ENCODE data around the gene SERPINA3. TPM values are rescaled to one million over a fixed set of nuclear protein-coding genes. Genes with fewer than 3 reads are reported as not detected.

SERPINA3 gene
- total and polyA plus RNA-seq, 2 experiments from 2014 or later = 0.75 to 1.1 TPM

- in situ Hi-C loops (cut with MboI) = no loop called here
Observed at GRCh38 chr14:94673071-94673470, 60.9 kb downstream of the SERPINA3 start.

More at GRCh38 chr14:94673071-94673470, 60.9 kb downstream of the SERPINA3 start:
- H2AFZ ChIP-seq = no peak overlapping the region
- no peaks in the 10 kb centered on the region for H3K36me3 ChIP-seq (ENCODE audit: low read depth)
- 80 to 85% methylated on average over 7 of the region's 7 CpGs for WGBS, 2 experiments (ENCODE audit: low coverage in 1 of 2, low lambda C conversion rate in 2 of 2, missing lambda C conversion rate in 2 of 2)
- TF ChIP-seq EZH2phosphoT487 (IDR thresholded peaks at IDR 0.05; ENCODE audit: insufficient read depth, low read depth) (no peak), EZH2 (IDR thresholded peaks at IDR 0.05; ENCODE audit: insufficient read depth, poor library complexity, severe bottlenecking) (no peak)
- H3K9ac ChIP-seq = no peak overlapping the region
- H3K4me3 ChIP-seq = no peak overlapping the region
- no peaks in the 10 kb centered on the region for H3F3A ChIP-seq (ENCODE audit: insufficient read depth)
- no peaks in the 10 kb centered on the region for H3K9me3 ChIP-seq (ENCODE audit: low read depth)
- DNase-seq = no peak
- no peak overlapping the region for H3K27ac ChIP-seq
- no peaks in the 10 kb centered on the region for H3K9me2 ChIP-seq (ENCODE audit: insufficient read depth)
- no peaks in the 10 kb centered on the region for H3K27me3 ChIP-seq (replicated peaks; ENCODE audit: insufficient read depth)
- H3K79me2 ChIP-seq (ENCODE audit: insufficient read depth) = no peaks in the 10 kb centered on the region
- H3K4me1 ChIP-seq (ENCODE audit: insufficient read depth) = no peaks in the 10 kb centered on the region; the same call in 1 of the 2 replicates
- H4K20me1 ChIP-seq (ENCODE audit: insufficient read depth) = no peaks in the 10 kb centered on the region
- H3K4me2 ChIP-seq (ENCODE audit: unreplicated experiment) = no peak overlapping the region

Other genes with a start within 250 kb of the SERPINA3 start
- gene SERPINA2, start 245.7 kb upstream of the SERPINA3 start, total RNA-seq (2014; rRNA removed; shearing (Covaris generic)) = not detected in 2 replicates
- not detected in 2 replicates for gene SERPINA2, start 245.7 kb upstream of the SERPINA3 start, polyA plus RNA-seq (2016; fragmentation: Nextera tagmentation; extraction: Ambion mirVana)
- gene SERPINA1, start 223.8 kb upstream of the SERPINA3 start, total RNA-seq (2014; rRNA removed; shearing (Covaris generic)) = 0.65 TPM in 1 of 2 replicates, not detected in the other
- gene SERPINA1, start 223.8 kb upstream of the SERPINA3 start, polyA plus RNA-seq (2016; fragmentation: Nextera tagmentation; extraction: Ambion mirVana) = 0.16 and 0.96 TPM in 2 replicates
- gene SERPINA11, start 159.6 kb upstream of the SERPINA3 start, total RNA-seq (2014; rRNA removed; shearing (Covaris generic)) = not detected in 2 replicates
- not detected in 2 replicates for gene SERPINA11, start 159.6 kb upstream of the SERPINA3 start, polyA plus RNA-seq (2016; fragmentation: Nextera tagmentation; extraction: Ambion mirVana)
- gene SERPINA9, start 136.2 kb upstream of the SERPINA3 start, total RNA-seq (2014; rRNA removed; shearing (Covaris generic)) = not detected in 2 replicates
- gene SERPINA9, start 136.2 kb upstream of the SERPINA3 start, polyA plus RNA-seq (2016; fragmentation: Nextera tagmentation; extraction: Ambion mirVana) = 0.14 and 0.31 TPM in 2 replicates
- gene SERPINA12, start 102.9 kb upstream of the SERPINA3 start, total RNA-seq (2014; rRNA removed; shearing (Covaris generic)) = not detected in 2 replicates
- not detected in 2 replicates for gene SERPINA12, start 102.9 kb upstream of the SERPINA3 start, polyA plus RNA-seq (2016; fragmentation: Nextera tagmentation; extraction: Ambion mirVana)
- gene SERPINA4, start 50.9 kb upstream of the SERPINA3 start, total RNA-seq (2014; rRNA removed; shearing (Covaris generic)) = not detected in 2 replicates
- not detected in 2 replicates for gene SERPINA4, start 50.9 kb upstream of the SERPINA3 start, polyA plus RNA-seq (2016; fragmentation: Nextera tagmentation; extraction: Ambion mirVana)
- not detected in 2 replicates for gene SERPINA5, start 31.0 kb upstream of the SERPINA3 start, total RNA-seq (2014; rRNA removed; shearing (Covaris generic))
- gene SERPINA5, start 31.0 kb upstream of the SERPINA3 start, polyA plus RNA-seq (2016; fragmentation: Nextera tagmentation; extraction: Ambion mirVana) = not detected in 2 replicates
- gene GSC, start 157.7 kb downstream of the SERPINA3 start, total RNA-seq (2014; rRNA removed; shearing (Covaris generic)) = 1.1 and 2.3 TPM in 2 replicates
- 1.3 and 1.9 TPM in 2 replicates for gene GSC, start 157.7 kb downstream of the SERPINA3 start, polyA plus RNA-seq (2016; fragmentation: Nextera tagmentation; extraction: Ambion mirVana)